HEK293 (cell line): ENCODE measurements around the gene PPP4R3C.

Experiments
- CTCF ChIA-PET: fragments of 350-600 bp; formaldehyde crosslinking; extraction: SDS; loops from one replicate; lab custom pipeline; 2021; ENCODE audit warnings: antibody characterized with exemption; lab: Yijun Ruan, JAX
- POLR2A ChIA-PET: fragments of 300-600 bp; formaldehyde crosslinking; extraction: SDS; loops from one replicate; lab custom pipeline; 2020; ENCODE audit warnings: antibody characterized with exemption, inconsistent platforms; lab: Yijun Ruan, JAX
- H3K27ac ChIP-seq: fragments of 200-500 bp; sonication (Bioruptor generic); 2 replicates; pipeline ENCODE4 v1.5.1; 2014; ENCODE audit warnings: low read depth, low read length, control low read depth, inconsistent platforms; ENCODE audit errors: extremely low read depth
- H3K36me3 ChIP-seq, 2 experiments: fragments of 200-500 bp in 1 of 2; sonication (Bioruptor generic) in 1 of 2; 1 replicate in 1 of 2; 2 replicates in 1 of 2; pipeline ENCODE4 v1.5.1; 2014 to 2017; ENCODE audit warnings: inconsistent platforms in 2 of 2, low read length in 2 of 2; ENCODE audit not compliant: control insufficient read depth in 2 of 2, insufficient read depth in 1 of 2
- H3K4me1 ChIP-seq: fragments of 200-500 bp; sonication (Bioruptor generic); 2 replicates; pipeline ENCODE4 v1.5.1; 2014; ENCODE audit warnings: mild to moderate bottlenecking, low read length, inconsistent platforms; ENCODE audit not compliant: control insufficient read depth, insufficient read depth
- H3K4me3 ChIP-seq: 2 replicates; pipeline ENCODE4 v1.5.1; 2011; ENCODE audit warnings: low read depth, mild to moderate bottlenecking, control low read depth, low read length, moderate library complexity
- H3K9me3 ChIP-seq: fragments of 200-500 bp; sonication (Bioruptor generic); 2 replicates; pipeline ENCODE4 v1.5.1; 2014; ENCODE audit warnings: low read depth, low read length, inconsistent platforms; ENCODE audit not compliant: control insufficient read depth, insufficient read depth
- BCL11A ChIP-seq: fragments of 450-650 bp; formaldehyde crosslinking; IDR thresholded peaks from 2 replicates; pipeline ENCODE4 v1.5.1; 2016; ENCODE audit warnings: low read depth, missing biosample characterization, missing genetic modification characterization
- IKZF3 ChIP-seq: fragments of 450-650 bp; IDR thresholded peaks from 2 replicates; pipeline ENCODE4 v1.5.0; 2018; ENCODE audit warnings: missing biosample characterization, mild to moderate bottlenecking, missing genetic modification characterization, moderate library complexity
- OVOL3 ChIP-seq: fragments of 450-650 bp; formaldehyde crosslinking; IDR thresholded peaks from 2 replicates; pipeline ENCODE4 v1.5.1; 2016; ENCODE audit warnings: missing biosample characterization, missing genetic modification characterization
- SCRT2 ChIP-seq: fragments of 450-650 bp; formaldehyde crosslinking; IDR thresholded peaks from 2 replicates; pipeline ENCODE4 v1.5.1; 2016; ENCODE audit warnings: missing biosample characterization, missing genetic modification characterization
- TCF7L2 ChIP-seq: IDR thresholded peaks from 2 replicates; pipeline ENCODE4 v1.6.1; 2011; ENCODE audit warnings: low read depth, mild to moderate bottlenecking, inconsistent platforms, low read length, moderate library complexity, borderline replicate concordance
- ZBTB1 ChIP-seq: fragments of 450-650 bp; formaldehyde crosslinking; IDR thresholded peaks from 2 replicates; pipeline ENCODE4 v1.5.1; 2016; ENCODE audit warnings: missing biosample characterization, missing genetic modification characterization
- ZBTB20 ChIP-seq: fragments of 450-650 bp; formaldehyde crosslinking; IDR thresholded peaks from 2 replicates; pipeline ENCODE4 v1.5.1; 2016; ENCODE audit warnings: missing biosample characterization, missing genetic modification characterization
- ZBTB6 ChIP-seq: fragments of 450-650 bp; formaldehyde crosslinking; IDR thresholded peaks from 2 replicates; pipeline ENCODE4 v1.5.1; 2017; ENCODE audit warnings: missing biosample characterization, missing genetic modification characterization
- ZFP3 ChIP-seq: fragments of 450-650 bp; formaldehyde crosslinking; IDR thresholded peaks from 2 replicates; pipeline ENCODE4 v1.5.1; 2016; ENCODE audit warnings: low read depth, missing biosample characterization, missing genetic modification characterization
- ZNF23 ChIP-seq: fragments of 450-650 bp; formaldehyde crosslinking; IDR thresholded peaks from 2 replicates; pipeline ENCODE4 v1.5.1; 2016; ENCODE audit warnings: missing biosample characterization, missing genetic modification characterization, borderline replicate concordance
- ZNF426 ChIP-seq: fragments of 450-650 bp; formaldehyde crosslinking; IDR thresholded peaks from 2 replicates; pipeline ENCODE4 v1.5.1; 2017; ENCODE audit warnings: missing biosample characterization, missing genetic modification characterization, mild to moderate bottlenecking, inconsistent platforms, moderate library complexity
- ZNF555 ChIP-seq: fragments of 450-650 bp; formaldehyde crosslinking; conservative IDR thresholded peaks from 2 replicates; pipeline ENCODE4 v1.5.1; 2017; ENCODE audit warnings: missing biosample characterization, mild to moderate bottlenecking, missing genetic modification characterization, inconsistent platforms
- ZNF660 ChIP-seq: fragments of 450-650 bp; IDR thresholded peaks from 2 replicates; pipeline ENCODE4 v1.5.1; 2018; ENCODE audit warnings: missing biosample characterization, mild to moderate bottlenecking, missing genetic modification characterization
- ZNF707 ChIP-seq: fragments of 450-650 bp; formaldehyde crosslinking; IDR thresholded peaks from 2 replicates; pipeline ENCODE4 v1.5.1; 2016; ENCODE audit warnings: missing biosample characterization, missing genetic modification characterization
- ZNF791 ChIP-seq: fragments of 450-650 bp; formaldehyde crosslinking; IDR thresholded peaks from 2 replicates; pipeline ENCODE4 v1.5.1; 2016; ENCODE audit warnings: missing biosample characterization, missing genetic modification characterization
- ZSCAN23 ChIP-seq: fragments of 450-650 bp; formaldehyde crosslinking; IDR thresholded peaks from 2 replicates; pipeline ENCODE4 v1.5.1; 2016; ENCODE audit warnings: missing biosample characterization, missing genetic modification characterization
- TF ChIP-seq, protein P1 (sequence below): fragments of 450-650 bp; formaldehyde crosslinking; IDR thresholded peaks from 2 replicates; pipeline ENCODE4 v1.5.1; 2016; ENCODE audit warnings: missing biosample characterization, missing genetic modification characterization
- TF ChIP-seq, protein P2 (sequence below): fragments of 450-650 bp; formaldehyde crosslinking; optimal IDR thresholded peaks from 2 replicates; pipeline ENCODE3; 2016; ENCODE audit warnings: missing biosample characterization, mild to moderate bottlenecking, missing genetic modification characterization
- TF ChIP-seq, protein P3 (sequence below): fragments of 450-650 bp; formaldehyde crosslinking; IDR thresholded peaks from 2 replicates; pipeline ENCODE4 v1.5.1; 2016; ENCODE audit warnings: missing biosample characterization, missing genetic modification characterization

Gene PPP4R3C

DNA sequence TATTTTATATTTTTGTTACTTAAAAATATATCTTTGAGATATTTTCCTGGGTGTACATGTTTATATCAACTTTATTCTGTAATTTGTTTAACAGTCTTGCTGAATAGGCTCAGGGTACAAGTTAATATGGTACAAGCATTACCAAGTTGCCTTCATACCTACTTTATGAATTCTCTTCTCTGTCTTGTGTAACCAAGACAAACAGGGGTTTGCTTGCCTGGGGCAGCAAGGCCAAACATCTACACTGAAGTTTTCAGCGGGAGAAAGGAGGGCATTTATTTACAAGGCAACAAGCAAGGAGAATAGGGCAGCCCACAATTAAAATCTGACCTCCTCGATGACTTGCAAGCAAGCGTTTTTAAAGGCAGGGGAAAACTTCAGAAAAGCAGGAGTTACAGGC lies 24.2 kb downstream of the PPP4R3C start:
- Histone ChIP-seq H3K36me3 (no peaks in the 10 kb centered on the region), H3K4me1 (no peaks in the 10 kb centered on the region), H3K4me3 (no peak overlapping the region), H3K9me3 (no peaks in the 10 kb centered on the region), H3K27ac (no peak overlapping the region)
- ChIA-PET CTCF (no interaction called here), POLR2A (no interaction called here)
- no peak for TF ChIP-seq ZFP3
- TF ChIP-seq ZNF426 (tag by site-specific recombination), result no peak
- no peak for TF ChIP-seq ZNF707 (tag by site-specific recombination)
- TF ChIP-seq ZNF23 (tag by site-specific recombination), result no peak
- no peak for TF ChIP-seq SCRT2
- TF ChIP-seq IKZF3 (tag by site-specific recombination), result no peak
- no peak for TF ChIP-seq ZBTB1 (tag by site-specific recombination)
- TF ChIP-seq ZSCAN23 (tag by site-specific recombination), result no peak
- no peak for TF ChIP-seq ZBTB6
- TF ChIP-seq ZNF660, result no peak
- no peak for TF ChIP-seq TCF7L2
- no peak for TF ChIP-seq ZBTB20 (tag by site-specific recombination)

- H3K9me3 ChIP-seq, result no peaks in the 10 kb centered on the region
- no peak overlapping the region for H3K27ac ChIP-seq
- H3K4me1 ChIP-seq, result no peaks in the 10 kb centered on the region
- TF ChIP-seq, protein P1, sequence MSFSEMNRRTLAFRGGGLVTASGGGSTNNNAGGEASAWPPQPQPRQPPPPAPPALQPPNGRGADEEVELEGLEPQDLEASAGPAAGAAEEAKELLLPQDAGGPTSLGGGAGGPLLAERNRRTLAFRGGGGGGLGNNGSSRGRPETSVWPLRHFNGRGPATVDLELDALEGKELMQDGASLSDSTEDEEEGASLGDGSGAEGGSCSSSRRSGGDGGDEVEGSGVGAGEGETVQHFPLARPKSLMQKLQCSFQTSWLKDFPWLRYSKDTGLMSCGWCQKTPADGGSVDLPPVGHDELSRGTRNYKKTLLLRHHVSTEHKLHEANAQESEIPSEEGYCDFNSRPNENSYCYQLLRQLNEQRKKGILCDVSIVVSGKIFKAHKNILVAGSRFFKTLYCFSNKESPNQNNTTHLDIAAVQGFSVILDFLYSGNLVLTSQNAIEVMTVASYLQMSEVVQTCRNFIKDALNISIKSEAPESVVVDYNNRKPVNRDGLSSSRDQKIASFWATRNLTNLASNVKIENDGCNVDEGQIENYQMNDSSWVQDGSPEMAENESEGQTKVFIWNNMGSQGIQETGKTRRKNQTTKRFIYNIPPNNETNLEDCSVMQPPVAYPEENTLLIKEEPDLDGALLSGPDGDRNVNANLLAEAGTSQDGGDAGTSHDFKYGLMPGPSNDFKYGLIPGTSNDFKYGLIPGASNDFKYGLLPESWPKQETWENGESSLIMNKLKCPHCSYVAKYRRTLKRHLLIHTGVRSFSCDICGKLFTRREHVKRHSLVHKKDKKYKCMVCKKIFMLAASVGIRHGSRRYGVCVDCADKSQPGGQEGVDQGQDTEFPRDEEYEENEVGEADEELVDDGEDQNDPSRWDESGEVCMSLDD (tag by site-specific recombination), result no peak
- TF ChIP-seq, protein P2, sequence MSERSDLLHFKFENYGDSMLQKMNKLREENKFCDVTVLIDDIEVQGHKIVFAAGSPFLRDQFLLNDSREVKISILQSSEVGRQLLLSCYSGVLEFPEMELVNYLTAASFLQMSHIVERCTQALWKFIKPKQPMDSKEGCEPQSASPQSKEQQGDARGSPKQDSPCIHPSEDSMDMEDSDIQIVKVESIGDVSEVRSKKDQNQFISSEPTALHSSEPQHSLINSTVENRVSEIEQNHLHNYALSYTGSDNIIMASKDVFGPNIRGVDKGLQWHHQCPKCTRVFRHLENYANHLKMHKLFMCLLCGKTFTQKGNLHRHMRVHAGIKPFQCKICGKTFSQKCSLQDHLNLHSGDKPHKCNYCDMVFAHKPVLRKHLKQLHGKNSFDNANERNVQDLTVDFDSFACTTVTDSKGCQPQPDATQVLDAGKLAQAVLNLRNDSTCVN (tag by site-specific recombination), result no peak
- TF ChIP-seq ZNF555 (tag by site-specific recombination), result no peak
- TF ChIP-seq ZNF791 (tag by site-specific recombination), result no peak
- TF ChIP-seq, protein P3, sequence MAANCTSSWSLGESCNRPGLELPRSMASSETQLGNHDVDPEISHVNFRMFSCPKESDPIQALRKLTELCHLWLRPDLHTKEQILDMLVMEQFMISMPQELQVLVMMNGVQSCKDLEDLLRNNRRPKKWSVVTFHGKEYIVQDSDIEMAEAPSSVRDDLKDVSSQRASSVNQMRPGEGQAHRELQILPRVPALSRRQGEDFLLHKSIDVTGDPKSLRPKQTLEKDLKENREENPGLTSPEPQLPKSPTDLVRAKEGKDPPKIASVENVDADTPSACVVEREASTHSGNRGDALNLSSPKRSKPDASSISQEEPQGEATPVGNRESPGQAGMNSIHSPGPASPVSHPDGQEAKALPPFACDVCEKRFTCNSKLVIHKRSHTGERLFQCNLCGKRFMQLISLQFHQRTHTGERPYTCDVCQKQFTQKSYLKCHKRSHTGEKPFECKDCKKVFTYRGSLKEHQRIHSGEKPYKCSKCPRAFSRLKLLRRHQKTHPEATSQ (tag by site-specific recombination), result no peak
- TF ChIP-seq BCL11A, result no peak
- no peak for TF ChIP-seq OVOL3 (tag by site-specific recombination)
- ChIA-PET CTCF (no interaction called here), POLR2A (no interaction called here)
- H3K36me3 ChIP-seq, result no peaks in the 10 kb centered on the region
- H3K4me3 ChIP-seq, result no peak overlapping the region
Measured at GRCh38 chrX:27435031-27435430, 28.1 kb downstream of the PPP4R3C start.
